GM18502 (cell line): Measurements from ENCODE around the gene MEX3B.
A peak's percentile ranks its signal among the peaks of the same experiment; 100 is the strongest.

Experiments
- ATAC-seq: cut with Tn5 transposase; IDR thresholded peaks from one replicate; pipeline ENCODE4 v1.9.1; 2021; ENCODE audit warnings: mild to moderate bottlenecking; ENCODE audit not compliant: unreplicated experiment, poor library complexity

Gene MEX3B

GRCh38 chr15:82045892-82046665, at the start of gene MEX3B:
MEX3B (minus strand) TSS chr15:82046018; CDS start chr15:82045705, 313 bp downstream.
- peak; percentile 70 for ATAC-seq

GRCh38 chr15:82093774-82094211, 48.0 kb upstream of the MEX3B start:
- no peak for ATAC-seq

- no peak for ATAC-seq
These were observed 47.5 kb upstream of the MEX3B start for GRCh38 chr15:82093325-82093724.

GRCh38 chr15:82091636-82092140, 45.9 kb upstream of the MEX3B start:
- ATAC-seq = no peak

GRCh38 chr15:82086243-82086995, 40.6 kb upstream of the MEX3B start:
- no peak for ATAC-seq

GRCh38 chr15:82081914-82082762, 36.3 kb upstream of the MEX3B start:
- ATAC-seq = no peak

- no peak for ATAC-seq
These were observed 35.0 kb upstream of the MEX3B start for GRCh38 chr15:82080774-82081173.

- ATAC-seq = no peak
These were observed 33.9 kb upstream of the MEX3B start for GRCh38 chr15:82079736-82080135.

- no peak for ATAC-seq
These were observed 28.8 kb upstream of the MEX3B start for GRCh38 chr15:82074610-82075009.

- ATAC-seq = no peak
These were observed 27.2 kb upstream of the MEX3B start for GRCh38 chr15:82072926-82073537.

GRCh38 chr15:82066455-82066854, 20.6 kb upstream of the MEX3B start:
- ATAC-seq = no peak

- no peak for ATAC-seq
These were observed 19.0 kb upstream of the MEX3B start for GRCh38 chr15:82064824-82065223.

GRCh38 chr15:82062479-82063454, 16.9 kb upstream of the MEX3B start:
- no peak for ATAC-seq

- no peak for ATAC-seq
These were observed 15.0 kb upstream of the MEX3B start for GRCh38 chr15:82060817-82061216.

GRCh38 chr15:82058517-82059204, 12.8 kb upstream of the MEX3B start:
- ATAC-seq = no peak

- ATAC-seq = no peak
These were observed 12.2 kb upstream of the MEX3B start for GRCh38 chr15:82058026-82058425.

GRCh38 chr15:82056958-82057823, 11.4 kb upstream of the MEX3B start:
- no peak for ATAC-seq
